ENCODE measurements around the gene AGBL3. TPM values are rescaled to one million over a fixed set of nuclear protein-coding genes. Genes with fewer than 3 reads are reported as not detected.

AGBL3 gene
- total RNA-seq, 1 donor, result 2.2 TPM

GRCh38 chr7:135075716-135076115 is 89.4 kb downstream of the AGBL3 start:
- no peaks in the 10 kb centered on the region for H3K4me1 ChIP-seq (ENCODE audit: insufficient read depth, low read length)
- H3K27ac ChIP-seq (ENCODE audit: low read depth, low read length), result no peak overlapping the region
- no peaks in the 10 kb centered on the region for H3K27me3 ChIP-seq (ENCODE audit: insufficient read depth, low read length)
- DNase-seq (ENCODE audit: insufficient read length, low spot score, missing footprints), result no peak
- H3K9me3 ChIP-seq (ENCODE audit: low read depth, low read length), result no peaks in the 10 kb centered on the region
- no peak overlapping the region for H3K4me3 ChIP-seq (ENCODE audit: insufficient read depth, low read length)
- no peaks in the 10 kb centered on the region for H3K36me3 ChIP-seq (ENCODE audit: insufficient read depth, low read length)
- no peak for TF ChIP-seq CTCF (IDR thresholded peaks at IDR 0.05; ENCODE audit: extremely low read depth, low read depth, low read length)
- no peaks in the 10 kb centered on the region for H4K20me1 ChIP-seq (ENCODE audit: insufficient read depth, low read length)
- H3K4me2 ChIP-seq (ENCODE audit: insufficient read depth, low read length), result no peak overlapping the region
- H2AFZ ChIP-seq (ENCODE audit: low read length), result no peak overlapping the region
- H3K79me2 ChIP-seq (ENCODE audit: insufficient read depth, low read length), result no peaks in the 10 kb centered on the region

GRCh38 chr7:135076882-135077281 is 90.6 kb downstream of the AGBL3 start:
- Histone ChIP-seq H3K36me3 (ENCODE audit: insufficient read depth, low read length) (no peaks in the 10 kb centered on the region), H3K27ac (ENCODE audit: low read depth, low read length) (no peak overlapping the region), H3K9me3 (ENCODE audit: low read depth, low read length) (no peaks in the 10 kb centered on the region), H3K79me2 (ENCODE audit: insufficient read depth, low read length) (no peaks in the 10 kb centered on the region), H3K4me2 (ENCODE audit: insufficient read depth, low read length) (no peak overlapping the region), H4K20me1 (ENCODE audit: insufficient read depth, low read length) (no peaks in the 10 kb centered on the region), H3K4me1 (ENCODE audit: insufficient read depth, low read length) (no peaks in the 10 kb centered on the region), H3K4me3 (ENCODE audit: insufficient read depth, low read length) (no peak overlapping the region), H2AFZ (ENCODE audit: low read length) (no peak overlapping the region), H3K27me3 (ENCODE audit: insufficient read depth, low read length) (no peaks in the 10 kb centered on the region)
- no peak for TF ChIP-seq CTCF (IDR thresholded peaks at IDR 0.05; ENCODE audit: extremely low read depth, low read depth, low read length)
- DNase-seq (ENCODE audit: insufficient read length, low spot score, missing footprints), result no peak

GRCh38 chr7:135077642-135078041 is 91.3 kb downstream of the AGBL3 start:
- DNase-seq (ENCODE audit: insufficient read length, low spot score, missing footprints), result no peak
- Histone ChIP-seq H3K4me2 (ENCODE audit: insufficient read depth, low read length) (no peak overlapping the region), H3K79me2 (ENCODE audit: insufficient read depth, low read length) (no peaks in the 10 kb centered on the region), H3K9me3 (ENCODE audit: low read depth, low read length) (no peaks in the 10 kb centered on the region), H3K4me1 (ENCODE audit: insufficient read depth, low read length) (no peaks in the 10 kb centered on the region), H3K4me3 (ENCODE audit: insufficient read depth, low read length) (no peak overlapping the region), H2AFZ (ENCODE audit: low read length) (no peak overlapping the region), H4K20me1 (ENCODE audit: insufficient read depth, low read length) (no peaks in the 10 kb centered on the region), H3K27me3 (ENCODE audit: insufficient read depth, low read length) (no peaks in the 10 kb centered on the region), H3K36me3 (ENCODE audit: insufficient read depth, low read length) (no peaks in the 10 kb centered on the region), H3K27ac (ENCODE audit: low read depth, low read length) (no peak overlapping the region)
- no peak for TF ChIP-seq CTCF (IDR thresholded peaks at IDR 0.05; ENCODE audit: extremely low read depth, low read depth, low read length)

- H3K4me2 ChIP-seq (ENCODE audit: insufficient read depth, low read length), result no peak overlapping the region
- no peak for DNase-seq (ENCODE audit: insufficient read length, low spot score, missing footprints)
- no peaks in the 10 kb centered on the region for H3K4me1 ChIP-seq (ENCODE audit: insufficient read depth, low read length)
- no peak overlapping the region for H3K4me3 ChIP-seq (ENCODE audit: insufficient read depth, low read length)
- H3K27me3 ChIP-seq (ENCODE audit: insufficient read depth, low read length), result no peaks in the 10 kb centered on the region
- H3K79me2 ChIP-seq (ENCODE audit: insufficient read depth, low read length), result no peaks in the 10 kb centered on the region
- no peaks in the 10 kb centered on the region for H3K9me3 ChIP-seq (ENCODE audit: low read depth, low read length)
- no peak overlapping the region for H3K27ac ChIP-seq (ENCODE audit: low read depth, low read length)
- no peaks in the 10 kb centered on the region for H3K36me3 ChIP-seq (ENCODE audit: insufficient read depth, low read length)
- no peaks in the 10 kb centered on the region for H4K20me1 ChIP-seq (ENCODE audit: insufficient read depth, low read length)
- no peak for TF ChIP-seq CTCF (IDR thresholded peaks at IDR 0.05; ENCODE audit: extremely low read depth, low read depth, low read length)
- H2AFZ ChIP-seq (ENCODE audit: low read length), result no peak overlapping the region
Measured at GRCh38 chr7:135078051-135078450, 91.7 kb downstream of the AGBL3 start.

Data from osteoblast (primary cell).